ENCODE results near the gene DMPK.

DMPK gene, protein sequence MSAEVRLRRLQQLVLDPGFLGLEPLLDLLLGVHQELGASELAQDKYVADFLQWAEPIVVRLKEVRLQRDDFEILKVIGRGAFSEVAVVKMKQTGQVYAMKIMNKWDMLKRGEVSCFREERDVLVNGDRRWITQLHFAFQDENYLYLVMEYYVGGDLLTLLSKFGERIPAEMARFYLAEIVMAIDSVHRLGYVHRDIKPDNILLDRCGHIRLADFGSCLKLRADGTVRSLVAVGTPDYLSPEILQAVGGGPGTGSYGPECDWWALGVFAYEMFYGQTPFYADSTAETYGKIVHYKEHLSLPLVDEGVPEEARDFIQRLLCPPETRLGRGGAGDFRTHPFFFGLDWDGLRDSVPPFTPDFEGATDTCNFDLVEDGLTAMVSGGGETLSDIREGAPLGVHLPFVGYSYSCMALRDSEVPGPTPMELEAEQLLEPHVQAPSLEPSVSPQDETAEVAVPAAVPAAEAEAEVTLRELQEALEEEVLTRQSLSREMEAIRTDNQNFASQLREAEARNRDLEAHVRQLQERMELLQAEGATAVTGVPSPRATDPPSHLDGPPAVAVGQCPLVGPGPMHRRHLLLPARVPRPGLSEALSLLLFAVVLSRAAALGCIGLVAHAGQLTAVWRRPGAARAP

DNA sequence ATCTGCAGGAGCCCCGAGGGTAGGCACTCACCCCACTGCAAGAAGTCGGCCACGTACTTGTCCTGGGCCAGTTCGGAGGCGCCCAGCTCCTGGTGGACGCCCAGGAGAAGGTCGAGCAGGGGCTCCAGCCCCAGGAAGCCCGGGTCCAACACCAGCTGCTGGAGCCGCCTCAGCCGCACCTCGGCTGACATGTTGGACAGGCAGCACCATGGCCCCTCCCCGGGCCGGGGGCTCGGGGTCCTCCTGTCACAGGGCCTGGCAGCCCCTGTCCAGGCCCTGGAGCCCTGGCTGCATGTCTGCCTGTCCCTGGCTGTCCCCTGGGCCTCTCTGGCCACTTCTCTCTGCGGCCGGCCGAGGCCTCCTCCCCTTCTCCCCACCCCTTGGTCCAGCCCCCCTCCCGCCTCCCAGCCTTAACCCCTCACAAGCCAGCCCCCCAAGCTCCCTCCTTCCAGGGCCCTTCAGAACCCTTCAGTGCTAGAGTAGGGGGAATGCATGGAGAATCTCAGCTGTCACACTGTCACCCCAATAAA, at the start of gene DMPK:
TSS of gene DMPK (minus strand) at position 329 of the 530 bp plus-strand sequence. CDS start at position 191, 138 bp downstream.
- no peak for TF ChIP-seq ZNF384 (IDR thresholded peaks at IDR 0.05)
- no peak for TF ChIP-seq FOXK2 (IDR thresholded peaks at IDR 0.05)
- TF ChIP-seq CTBP1 (IDR thresholded peaks at IDR 0.05; ENCODE audit: borderline replicate concordance), result no peak
- POLR2A ChIA-PET, result interaction anchor here (0.7 to 2.4 kb wide), 4 partner anchors 10 to 90 kb away, joined by 3 to 9 read pairs (median 4); partner anchors contain the start of genes SIX5 and SNRPD2
- no peak for DNase-seq (ENCODE audit: extremely low spot score)
- CTCF ChIA-PET, result interaction anchor here (0.9 kb wide), 1 partner anchor 17 kb away, joined by 4 read pairs; no protein-coding TSS in a partner anchor

DNA sequence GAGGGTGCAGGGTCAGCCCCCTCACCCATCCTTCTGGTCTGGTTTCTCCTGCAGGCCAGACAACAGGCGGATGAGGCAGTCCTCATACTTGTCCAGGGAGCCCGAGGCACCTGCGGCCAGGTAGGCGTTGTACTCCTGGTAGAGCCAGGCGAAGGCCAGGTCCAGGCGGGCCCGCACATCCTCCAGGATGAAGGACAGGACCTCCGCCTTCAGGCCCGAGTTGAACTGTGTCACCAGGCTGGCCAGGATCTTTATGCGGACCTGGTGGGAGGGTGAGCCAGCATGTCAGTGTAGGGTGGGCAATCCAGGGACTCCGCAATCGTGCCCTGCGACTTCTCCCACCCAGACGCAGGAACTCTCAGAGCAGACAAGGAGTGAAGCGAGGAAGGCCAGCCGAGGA, 46.7 kb upstream of the DMPK start:
- no peak for DNase-seq (ENCODE audit: extremely low spot score)
- ChIA-PET CTCF (interaction anchor here (1.7 kb wide), 1 partner anchor 12 kb away, joined by 6 read pairs; no protein-coding TSS in a partner anchor), POLR2A (no interaction called here)
- TF ChIP-seq FOXK2 (IDR thresholded peaks at IDR 0.05) (no peak), ELF4 (IDR thresholded peaks at IDR 0.05) (no peak), FOXA1 (IDR thresholded peaks at IDR 0.05) (no peak), TARDBP (IDR thresholded peaks at IDR 0.05) (no peak)
- TF ChIP-seq, protein P1, sequence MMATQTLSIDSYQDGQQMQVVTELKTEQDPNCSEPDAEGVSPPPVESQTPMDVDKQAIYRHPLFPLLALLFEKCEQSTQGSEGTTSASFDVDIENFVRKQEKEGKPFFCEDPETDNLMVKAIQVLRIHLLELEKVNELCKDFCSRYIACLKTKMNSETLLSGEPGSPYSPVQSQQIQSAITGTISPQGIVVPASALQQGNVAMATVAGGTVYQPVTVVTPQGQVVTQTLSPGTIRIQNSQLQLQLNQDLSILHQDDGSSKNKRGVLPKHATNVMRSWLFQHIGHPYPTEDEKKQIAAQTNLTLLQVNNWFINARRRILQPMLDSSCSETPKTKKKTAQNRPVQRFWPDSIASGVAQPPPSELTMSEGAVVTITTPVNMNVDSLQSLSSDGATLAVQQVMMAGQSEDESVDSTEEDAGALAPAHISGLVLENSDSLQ (IDR thresholded peaks at IDR 0.05), result no peak

DNA sequence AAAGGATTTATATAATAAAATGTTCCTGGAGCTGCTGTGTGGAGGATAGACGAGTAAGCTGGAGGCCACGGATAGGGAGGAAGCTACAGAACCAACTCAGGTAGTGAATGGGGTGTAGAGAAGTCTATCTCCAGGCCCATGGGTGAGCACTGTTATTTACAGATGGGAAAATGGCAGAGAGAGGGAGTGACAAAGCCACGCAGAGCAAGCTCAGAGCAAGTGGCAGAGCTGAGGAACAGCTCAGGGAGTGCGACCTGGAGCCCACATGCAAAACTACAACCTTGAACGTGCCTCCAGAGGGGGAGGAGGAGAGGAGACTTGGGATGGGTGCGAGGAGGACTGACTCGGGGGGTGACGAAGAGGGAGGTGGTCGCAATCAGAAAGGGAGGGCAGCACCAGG, 46.2 kb upstream of the DMPK start:
- CTCF ChIA-PET, result interaction anchor here (1.7 kb wide), 1 partner anchor 11 kb away, joined by 6 read pairs; no protein-coding TSS in a partner anchor
- POLR2A ChIA-PET, result no interaction called here
- no peak for DNase-seq (ENCODE audit: extremely low spot score)
- no peak for TF ChIP-seq HDGF (IDR thresholded peaks at IDR 0.05; ENCODE audit: borderline replicate concordance)
- TF ChIP-seq L3MBTL2 (conservative IDR thresholded peaks at IDR 0.05), result no peak
- no peak for TF ChIP-seq TARDBP (IDR thresholded peaks at IDR 0.05)
- TF ChIP-seq NFRKB (IDR thresholded peaks at IDR 0.05), result no peak
- TF ChIP-seq FOXK2 (IDR thresholded peaks at IDR 0.05), result no peak
- no peak for TF ChIP-seq ZNF384 (IDR thresholded peaks at IDR 0.05)
- no peak for TF ChIP-seq SP1 (IDR thresholded peaks at IDR 0.05)
- TF ChIP-seq ELF4 (IDR thresholded peaks at IDR 0.05), result no peak
- no peak for TF ChIP-seq ARNT (IDR thresholded peaks at IDR 0.05)
- no peak for TF ChIP-seq SUZ12 (IDR thresholded peaks at IDR 0.05)

DNA sequence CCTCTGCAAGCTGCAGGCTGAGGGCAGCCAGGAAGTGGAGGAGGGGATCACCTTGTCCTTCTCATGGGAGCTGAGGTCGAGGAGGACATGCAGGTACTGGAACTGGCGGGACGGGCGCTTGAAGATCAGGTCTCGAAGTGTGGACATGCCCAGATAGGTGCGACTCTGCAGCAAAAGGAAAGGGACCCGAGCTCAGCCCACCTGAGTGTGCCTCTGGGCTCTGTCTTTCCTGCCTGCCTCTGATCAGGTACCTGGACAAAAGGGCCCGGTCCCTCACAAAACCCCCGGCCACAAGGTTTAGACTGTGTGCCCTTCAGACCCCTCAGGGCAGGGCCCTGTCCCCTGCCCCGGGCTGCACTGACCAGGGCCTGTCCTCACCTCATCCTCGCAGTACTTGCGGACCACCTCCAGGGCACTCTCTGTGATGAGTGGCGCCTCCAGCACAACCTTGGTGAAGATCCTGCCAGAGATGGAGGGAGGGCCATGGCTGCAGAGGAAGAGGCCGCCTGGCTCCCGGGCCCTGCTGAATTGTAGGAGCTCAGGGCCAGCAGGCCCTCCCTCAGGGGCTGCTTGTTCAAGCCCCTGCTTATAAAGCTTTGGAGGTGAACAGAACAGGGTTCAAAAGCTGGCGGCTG, 45.3 kb upstream of the DMPK start:
- ChIA-PET POLR2A (interaction anchor here (2.1 kb wide), 1 partner anchor 36 kb away, joined by 8 read pairs; the partner anchor contains the start of gene SYMPK), CTCF (interaction anchor here (1.7 kb wide), 1 partner anchor 10 kb away, joined by 6 read pairs; no protein-coding TSS in a partner anchor)
- DNase-seq (ENCODE audit: extremely low spot score), result no peak
- TF ChIP-seq SUZ12 (IDR thresholded peaks at IDR 0.05) (no peak), HDGF (IDR thresholded peaks at IDR 0.05; ENCODE audit: borderline replicate concordance) (no peak), ARNT (IDR thresholded peaks at IDR 0.05) (no peak), FOXK2 (IDR thresholded peaks at IDR 0.05) (no peak), ELF4 (IDR thresholded peaks at IDR 0.05) (no peak), CTBP1 (IDR thresholded peaks at IDR 0.05; ENCODE audit: borderline replicate concordance) (no peak), SP1 (IDR thresholded peaks at IDR 0.05) (no peak), L3MBTL2 (conservative IDR thresholded peaks at IDR 0.05) (no peak), FOXM1 (IDR thresholded peaks at IDR 0.05; ENCODE audit: borderline replicate concordance) (no peak), FOXA1 (IDR thresholded peaks at IDR 0.05) (no peak), LEF1 (IDR thresholded peaks at IDR 0.05; ENCODE audit: borderline replicate concordance) (no peak)
- TF ChIP-seq, protein P1 (IDR thresholded peaks at IDR 0.05), result no peak

DNA sequence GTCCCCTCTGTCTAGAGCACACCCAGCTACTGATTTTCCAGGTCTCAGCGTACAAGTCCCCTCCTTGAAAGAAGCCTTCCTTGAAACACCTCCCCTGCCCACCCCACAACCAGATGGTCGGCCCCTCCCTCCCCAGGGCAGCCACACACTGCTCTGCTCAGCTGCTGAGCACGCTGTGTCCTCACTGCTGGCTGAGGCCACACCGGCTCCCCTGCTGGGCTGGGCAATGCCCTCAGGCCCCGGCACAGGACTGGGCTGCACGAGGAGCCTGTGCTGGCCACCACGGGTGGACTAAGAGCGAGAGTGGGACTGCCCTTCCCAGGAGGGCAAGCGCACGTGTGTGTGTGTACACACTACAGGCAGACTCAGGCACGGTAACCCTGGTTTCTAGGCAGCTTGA, 44.6 kb upstream of the DMPK start:
- CTCF ChIA-PET, result no interaction called here
- no peak for TF ChIP-seq ZNF384 (IDR thresholded peaks at IDR 0.05)
- no peak for TF ChIP-seq FOXM1 (IDR thresholded peaks at IDR 0.05; ENCODE audit: borderline replicate concordance)
- TF ChIP-seq BHLHE40 (IDR thresholded peaks at IDR 0.05; ENCODE audit: borderline replicate concordance), result no peak
- no peak for TF ChIP-seq HDGF (IDR thresholded peaks at IDR 0.05; ENCODE audit: borderline replicate concordance)
- no peak for TF ChIP-seq SUZ12 (IDR thresholded peaks at IDR 0.05)
- TF ChIP-seq ELF4 (IDR thresholded peaks at IDR 0.05), result no peak
- TF ChIP-seq CTBP1 (IDR thresholded peaks at IDR 0.05; ENCODE audit: borderline replicate concordance), result no peak
- TF ChIP-seq NFRKB (IDR thresholded peaks at IDR 0.05), result no peak
- POLR2A ChIA-PET, result interaction anchor here (2.1 kb wide), 1 partner anchor 36 kb away, joined by 8 read pairs; the partner anchor contains the start of gene SYMPK
- DNase-seq (ENCODE audit: extremely low spot score), result no peak

Data from HEK293T (cell line).